Caco-2 (cell line): Measurements from ENCODE around the gene CCS. TPM values are rescaled to one million over a fixed set of nuclear protein-coding genes. Genes with fewer than 3 reads are reported as not detected.
"Not testable (repeated sequence)": the region's sequence is repeated elsewhere in the genome, so short reads cannot be mapped to it uniquely, and the experiment has no call there.

Source experiments
- BruUV-seq: library from RNA; stranded (reverse); fragments of 400-500 nt; replicated peaks from 2 replicates; lab custom pipeline; 2021; lab: Mats Ljungman, UMichigan
- CTCF ChIA-PET: fragments of 300-600 bp; sonication (Branson Sonifier 250); formaldehyde crosslinking; loops from one replicate; lab custom pipeline; 2022; ENCODE audit warnings: antibody characterized with exemption; lab: Charles Lee
- POLR2A ChIA-PET: fragments of 300-600 bp; sonication (Branson Sonifier 250); formaldehyde crosslinking; loops from one replicate; lab custom pipeline; 2022; ENCODE audit warnings: antibody characterized with exemption; lab: Charles Lee
- DNase-seq, 2 experiments: peaks; one replicate each; pipeline versions ENCODE4 v3.0.0 to v3.0.0-alpha.2; 2020 to 2022
- H3K27me3 ChIP-seq: replicated peaks from 2 replicates; pipeline ENCODE4 v1.6.0; 2011; ENCODE audit warnings: low read length; ENCODE audit not compliant: control insufficient read depth, insufficient read depth
- H3K36me3 ChIP-seq: 2 replicates; pipeline ENCODE4 v1.5.1; 2011; ENCODE audit warnings: low read length; ENCODE audit not compliant: control insufficient read depth, insufficient read depth
- H3K4me1 ChIP-seq: fragments of 250-450 bp; sonication (Bioruptor Pico); 2 replicates; pipeline ENCODE4 v1.5.1; 2020; ENCODE audit warnings: mild to moderate bottlenecking
- H3K4me3 ChIP-seq: 2 replicates; pipeline ENCODE4 v1.5.1; 2011; ENCODE audit warnings: low read depth, mild to moderate bottlenecking, control low read depth, low read length
- H3K9me3 ChIP-seq: fragments of 250-450 bp; sonication (Bioruptor Pico); 2 replicates; pipeline ENCODE4 v1.5.1; 2020; ENCODE audit warnings: mild to moderate bottlenecking, moderate library complexity
- H3K27ac Mint-ChIP-seq: one replicate; pipeline ENCODE4 v1.8.0; 2022; ENCODE audit warnings: mixed read lengths; ENCODE audit not compliant: unreplicated experiment
- H3K27me3 Mint-ChIP-seq: one replicate; pipeline ENCODE4 v1.8.0; 2022; ENCODE audit warnings: mixed read lengths; ENCODE audit not compliant: insufficient read depth, unreplicated experiment
- H3K36me3 Mint-ChIP-seq: one replicate; pipeline ENCODE4 v1.8.0; 2022; ENCODE audit warnings: mild to moderate bottlenecking, mixed read lengths; ENCODE audit not compliant: insufficient read depth, unreplicated experiment
- H3K4me1 Mint-ChIP-seq: one replicate; pipeline ENCODE4 v1.8.0; 2022; ENCODE audit warnings: low read depth, mixed read lengths; ENCODE audit not compliant: unreplicated experiment
- H3K4me3 Mint-ChIP-seq: one replicate; pipeline ENCODE4 v1.8.0; 2022; ENCODE audit warnings: mild to moderate bottlenecking, moderate library complexity, mixed read lengths; ENCODE audit not compliant: unreplicated experiment
- H3K9me3 Mint-ChIP-seq: one replicate; pipeline ENCODE4 v1.8.0; 2022; ENCODE audit warnings: mixed read lengths; ENCODE audit not compliant: unreplicated experiment
- intact Hi-C: fragments of 100-400 bp; cut with micrococcal nuclease; formaldehyde crosslinking; loops from one replicate; pipeline ENCODE4 v1.10.0; 2022; ENCODE audit not compliant: unreplicated experiment
- total RNA-seq: library from RNA; stranded (reverse); gene quantifications from 2 replicates; pipeline ENCODE4 v1.2.3, GENCODE V29; 2022
- TF ChIP-seq, protein P1 (sequence below), 2 experiments: fragments of 200-600 bp in 1 of 2; IDR thresholded peaks; 1 replicate in 1 of 2; 2 replicates in 1 of 2; pipeline versions ENCODE4 v1.5.1 to v1.8.0; 2011 to 2022; ENCODE audit warnings: antibody characterized with exemption in 1 of 2, control low read depth in 1 of 2, inconsistent platforms in 1 of 2, low read depth in 1 of 2, low read length in 1 of 2, mild to moderate bottlenecking in 1 of 2, moderate library complexity in 1 of 2; ENCODE audit not compliant: insufficient read depth in 1 of 2, severe bottlenecking in 1 of 2, unreplicated experiment in 1 of 2

CCS gene
- total RNA-seq, 1 experiment from 2014 or later: 52.9 TPM

DNA sequence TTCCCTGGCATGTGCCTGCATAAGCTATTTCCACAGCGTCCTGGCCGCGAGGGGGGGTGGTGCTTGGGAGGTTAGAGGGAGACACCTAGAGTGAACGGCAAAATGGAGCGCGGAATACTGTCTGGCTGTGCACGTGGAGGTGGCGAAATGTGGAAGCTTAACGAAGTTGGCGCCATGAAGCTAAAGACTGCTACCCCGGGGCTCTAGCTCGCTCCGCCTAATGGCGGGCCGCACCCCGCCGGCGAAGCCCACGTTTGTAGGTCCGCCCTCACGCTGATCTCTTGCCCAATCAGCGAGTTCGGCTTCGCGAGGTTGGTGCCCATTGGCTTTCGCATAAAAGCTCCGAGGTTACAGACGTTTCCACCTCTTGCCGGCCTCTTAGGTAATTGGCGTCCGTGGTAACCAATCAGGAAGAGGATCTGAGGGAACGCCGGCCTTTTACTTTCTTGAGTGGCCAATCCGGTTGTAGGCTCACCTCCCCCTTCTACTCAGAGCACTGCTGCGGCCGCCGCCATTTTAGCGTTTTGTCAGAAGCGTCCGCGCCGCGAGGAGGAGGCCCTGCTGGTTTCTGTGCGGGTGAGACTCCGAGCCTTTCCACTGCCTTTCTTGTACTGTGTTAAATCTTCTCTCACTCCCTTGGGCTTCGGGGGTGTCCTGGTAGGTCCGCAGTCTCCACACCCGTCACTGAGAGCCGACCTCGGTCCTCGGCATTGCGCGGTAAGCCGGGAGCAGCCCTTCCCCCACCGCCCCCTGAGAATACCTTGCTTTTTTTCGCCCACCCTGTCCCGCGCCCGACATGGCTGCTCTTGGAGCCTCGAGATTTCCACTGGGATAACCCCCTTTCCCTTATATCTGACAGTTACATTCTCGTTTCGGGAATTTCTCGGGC, 45.4 kb downstream of the CCS start, which contains the start of gene RBM4:
Gene RBM4 (plus strand): TSS at position 527 of the 889 bp plus-strand sequence. CDS start 1,009 bp downstream, outside the sequence.
- Mint-ChIP-seq H3K27me3 (no peaks in the 10 kb centered on the region), H3K36me3 (peaks cover 97% of the 10 kb centered on the region), H3K9me3 (no peaks in the 10 kb centered on the region), H3K4me1 (peaks cover 48% of the 10 kb centered on the region), H3K27ac (peak within 1 kb of the TSS; percentile 99), H3K4me3 (peak within 1 kb of the TSS; percentile 95)
- no peaks in the 10 kb centered on the region for H3K9me3 ChIP-seq
- H3K27me3 ChIP-seq: no peaks in the 10 kb centered on the region
- intact Hi-C loops: loop anchor here (1.0 to 2.0 kb wide), 4 partner anchors 22 to 205 kb away; partner anchors contain the start of genes CCDC87, CCS, RBM14 and RBM4B
- POLR2A ChIA-PET: interaction anchor here (0.6 to 4.7 kb wide), 40 partner anchors 9 to 594 kb away, joined by 3 to 160 read pairs (median 6); partner anchors contain the start of genes ACTN3, DPP3, MRPL11 and PELI3
- H3K4me1 ChIP-seq: peaks cover 31% of the 10 kb centered on the region
- peak within 1 kb of the TSS; percentile 70 for H3K4me3 ChIP-seq
- DNase-seq: peak; percentile 100
- CTCF ChIA-PET: interaction anchor here (0.6 to 2.9 kb wide), 14 partner anchors 10 to 750 kb away, joined by 3 to 32 read pairs (median 6); partner anchors contain the start of genes CCDC87, CCS, DPP3 and FIBP
- TF ChIP-seq, protein P1, sequence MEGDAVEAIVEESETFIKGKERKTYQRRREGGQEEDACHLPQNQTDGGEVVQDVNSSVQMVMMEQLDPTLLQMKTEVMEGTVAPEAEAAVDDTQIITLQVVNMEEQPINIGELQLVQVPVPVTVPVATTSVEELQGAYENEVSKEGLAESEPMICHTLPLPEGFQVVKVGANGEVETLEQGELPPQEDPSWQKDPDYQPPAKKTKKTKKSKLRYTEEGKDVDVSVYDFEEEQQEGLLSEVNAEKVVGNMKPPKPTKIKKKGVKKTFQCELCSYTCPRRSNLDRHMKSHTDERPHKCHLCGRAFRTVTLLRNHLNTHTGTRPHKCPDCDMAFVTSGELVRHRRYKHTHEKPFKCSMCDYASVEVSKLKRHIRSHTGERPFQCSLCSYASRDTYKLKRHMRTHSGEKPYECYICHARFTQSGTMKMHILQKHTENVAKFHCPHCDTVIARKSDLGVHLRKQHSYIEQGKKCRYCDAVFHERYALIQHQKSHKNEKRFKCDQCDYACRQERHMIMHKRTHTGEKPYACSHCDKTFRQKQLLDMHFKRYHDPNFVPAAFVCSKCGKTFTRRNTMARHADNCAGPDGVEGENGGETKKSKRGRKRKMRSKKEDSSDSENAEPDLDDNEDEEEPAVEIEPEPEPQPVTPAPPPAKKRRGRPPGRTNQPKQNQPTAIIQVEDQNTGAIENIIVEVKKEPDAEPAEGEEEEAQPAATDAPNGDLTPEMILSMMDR (IDR thresholded peaks at IDR 0.05; ENCODE audit: insufficient read depth in 1 of 2, low read depth in 1 of 2, low read length in 1 of 2, severe bottlenecking in 1 of 2, unreplicated experiment in 1 of 2): peak in 1 of 2 experiments; percentile 26
- H3K36me3 ChIP-seq: peaks cover 9% of the 10 kb centered on the region
- no TSS peak for BruUV-seq

DNA sequence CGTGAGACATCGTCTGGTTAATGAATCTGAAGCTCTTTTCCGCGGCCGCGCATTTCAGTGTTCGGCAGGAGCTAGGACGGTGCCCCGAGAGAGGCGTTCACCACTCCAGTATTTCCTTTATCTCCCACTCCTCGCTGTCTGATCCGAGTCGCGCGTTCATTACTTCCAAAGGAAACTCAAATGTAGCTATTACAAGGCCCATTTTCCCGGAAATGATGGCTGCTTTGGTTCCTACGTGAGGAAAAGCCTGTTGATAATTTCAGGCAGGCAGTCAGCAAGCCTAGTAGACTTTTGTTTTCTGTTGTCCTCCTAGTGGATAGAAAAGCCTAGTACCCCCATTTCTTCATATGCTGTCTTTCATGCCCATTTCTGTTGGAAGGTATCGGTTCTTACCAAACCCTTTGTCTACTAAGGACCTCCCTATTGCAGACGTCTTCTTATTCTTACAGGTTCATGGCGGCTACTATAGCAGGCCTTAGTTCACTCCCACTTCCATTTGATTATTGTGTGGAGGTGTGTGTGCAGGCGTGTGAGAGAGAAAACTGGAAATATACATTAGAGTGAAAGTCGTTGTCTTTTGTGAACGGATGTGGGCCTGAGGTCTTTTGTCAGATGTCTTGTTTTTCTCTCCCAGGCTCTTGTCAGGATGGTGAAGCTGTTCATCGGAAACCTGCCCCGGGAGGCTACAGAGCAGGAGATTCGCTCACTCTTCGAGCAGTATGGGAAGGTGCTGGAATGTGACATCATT, 46.3 kb downstream of the CCS start:
- Mint-ChIP-seq H3K27ac (peak overlapping the region; percentile 99), H3K9me3 (no peaks in the 10 kb centered on the region), H3K4me1 (peaks cover 48% of the 10 kb centered on the region), H3K4me3 (peak overlapping the region; percentile 95), H3K36me3 (peaks cover 100% of the 10 kb centered on the region), H3K27me3 (no peaks in the 10 kb centered on the region)
- intact Hi-C loops: loop anchor here (2.0 kb wide), 1 partner anchor 46 kb away; the partner anchor contains the start of genes CCDC87 and CCS
- H3K36me3 ChIP-seq: peaks cover 13% of the 10 kb centered on the region
- peak in 1 of 2 experiments; percentile 43 for DNase-seq
- peak overlapping the region; percentile 70 for H3K4me3 ChIP-seq
- TF ChIP-seq, protein P1 (IDR thresholded peaks at IDR 0.05; ENCODE audit: insufficient read depth in 1 of 2, low read depth in 1 of 2, low read length in 1 of 2, severe bottlenecking in 1 of 2, unreplicated experiment in 1 of 2): peak in 1 of 2 experiments; percentile 2
- H3K27me3 ChIP-seq: no peaks in the 10 kb centered on the region
- no peaks in the 10 kb centered on the region for H3K9me3 ChIP-seq
- ChIA-PET POLR2A (interaction anchor here (0.6 to 4.7 kb wide), 12 partner anchors 10 to 350 kb away, joined by 3 to 160 read pairs (median 11); partner anchors contain the start of genes ACTN3, DPP3, RBM14 and RBM4B), CTCF (interaction anchor here (0.6 to 2.9 kb wide), 7 partner anchors 10 to 201 kb away, joined by 3 to 32 read pairs (median 9); partner anchors contain the start of genes CCDC87, CCS, DPP3 and MRPL11)
- TSS peak; percentile 42 for BruUV-seq
- H3K4me1 ChIP-seq: peaks cover 31% of the 10 kb centered on the region

DNA sequence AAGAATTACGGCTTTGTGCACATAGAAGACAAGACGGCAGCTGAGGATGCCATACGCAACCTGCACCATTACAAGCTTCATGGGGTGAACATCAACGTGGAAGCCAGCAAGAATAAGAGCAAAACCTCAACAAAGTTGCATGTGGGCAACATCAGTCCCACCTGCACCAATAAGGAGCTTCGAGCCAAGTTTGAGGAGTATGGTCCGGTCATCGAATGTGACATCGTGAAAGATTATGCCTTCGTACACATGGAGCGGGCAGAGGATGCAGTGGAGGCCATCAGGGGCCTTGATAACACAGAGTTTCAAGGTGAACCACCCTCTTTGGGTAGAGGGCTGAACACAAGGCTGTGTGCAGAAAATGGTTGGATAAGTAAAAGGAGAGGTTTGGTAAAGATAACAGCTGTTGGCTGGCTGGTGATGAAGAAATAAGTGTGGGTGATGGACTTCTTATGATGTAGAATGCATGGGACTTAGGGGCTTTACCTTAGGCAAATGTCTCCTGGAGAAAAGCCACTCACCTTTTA, 46.9 kb downstream of the CCS start:
- not testable (repeated sequence) for H3K9me3 Mint-ChIP-seq, H3K27me3 Mint-ChIP-seq, H3K9me3 ChIP-seq, DNase-seq, BruUV-seq, H3K27me3 ChIP-seq
- Histone ChIP-seq H3K36me3 (peaks cover 13% of the 10 kb centered on the region), H3K4me3 (peak overlapping the region; percentile 70), H3K4me1 (peaks cover 31% of the 10 kb centered on the region)
- Mint-ChIP-seq H3K27ac (peak overlapping the region; percentile 99), H3K4me1 (peaks cover 51% of the 10 kb centered on the region), H3K4me3 (peak overlapping the region; percentile 95), H3K36me3 (peaks cover 100% of the 10 kb centered on the region)
- intact Hi-C loops: loop anchor here (2.0 kb wide), 1 partner anchor 47 kb away; the partner anchor contains the start of genes CCDC87 and CCS
- POLR2A ChIA-PET: interaction anchor here (4.7 kb wide), 1 partner anchor 23 kb away, joined by 160 read pairs; the partner anchor contains the start of gene RBM14
- CTCF ChIA-PET: interaction anchor here (2.9 kb wide), 1 partner anchor 38 kb away, joined by 32 read pairs; the partner anchor contains the start of gene RBM4B
